GM12864 (cell line): ENCODE measurements around the gene KCNJ9.

Experiments
- DNase-seq: peaks from one replicate; pipeline ENCODE4 v3.0.0-alpha.2; 2011; ENCODE audit warnings: low read depth
- H3K4me3 ChIP-seq: 2 replicates; pipeline ENCODE4 v1.5.1; 2011; ENCODE audit warnings: mild to moderate bottlenecking, low read depth, low read length, control low read depth
- TF ChIP-seq, protein P1 (sequence below): IDR thresholded peaks from 2 replicates; pipeline ENCODE4 v1.5.1; 2011; ENCODE audit warnings: low read depth, mild to moderate bottlenecking, moderate library complexity, low read length, control low read depth, inconsistent platforms; ENCODE audit errors: missing control alignments

The KCNJ9 gene

GRCh38 chr1:160129966-160130365 lies 48.6 kb downstream of the KCNJ9 start:
- no peak for DNase-seq
- H3K4me3 ChIP-seq, result no peak overlapping the region
- TF ChIP-seq, protein P1, sequence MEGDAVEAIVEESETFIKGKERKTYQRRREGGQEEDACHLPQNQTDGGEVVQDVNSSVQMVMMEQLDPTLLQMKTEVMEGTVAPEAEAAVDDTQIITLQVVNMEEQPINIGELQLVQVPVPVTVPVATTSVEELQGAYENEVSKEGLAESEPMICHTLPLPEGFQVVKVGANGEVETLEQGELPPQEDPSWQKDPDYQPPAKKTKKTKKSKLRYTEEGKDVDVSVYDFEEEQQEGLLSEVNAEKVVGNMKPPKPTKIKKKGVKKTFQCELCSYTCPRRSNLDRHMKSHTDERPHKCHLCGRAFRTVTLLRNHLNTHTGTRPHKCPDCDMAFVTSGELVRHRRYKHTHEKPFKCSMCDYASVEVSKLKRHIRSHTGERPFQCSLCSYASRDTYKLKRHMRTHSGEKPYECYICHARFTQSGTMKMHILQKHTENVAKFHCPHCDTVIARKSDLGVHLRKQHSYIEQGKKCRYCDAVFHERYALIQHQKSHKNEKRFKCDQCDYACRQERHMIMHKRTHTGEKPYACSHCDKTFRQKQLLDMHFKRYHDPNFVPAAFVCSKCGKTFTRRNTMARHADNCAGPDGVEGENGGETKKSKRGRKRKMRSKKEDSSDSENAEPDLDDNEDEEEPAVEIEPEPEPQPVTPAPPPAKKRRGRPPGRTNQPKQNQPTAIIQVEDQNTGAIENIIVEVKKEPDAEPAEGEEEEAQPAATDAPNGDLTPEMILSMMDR, result no peak

GRCh38 chr1:160130486-160130885 lies 49.1 kb downstream of the KCNJ9 start:
- DNase-seq, result no peak
- TF ChIP-seq, protein P1, result no peak
- H3K4me3 ChIP-seq, result no peak overlapping the region

DNA sequence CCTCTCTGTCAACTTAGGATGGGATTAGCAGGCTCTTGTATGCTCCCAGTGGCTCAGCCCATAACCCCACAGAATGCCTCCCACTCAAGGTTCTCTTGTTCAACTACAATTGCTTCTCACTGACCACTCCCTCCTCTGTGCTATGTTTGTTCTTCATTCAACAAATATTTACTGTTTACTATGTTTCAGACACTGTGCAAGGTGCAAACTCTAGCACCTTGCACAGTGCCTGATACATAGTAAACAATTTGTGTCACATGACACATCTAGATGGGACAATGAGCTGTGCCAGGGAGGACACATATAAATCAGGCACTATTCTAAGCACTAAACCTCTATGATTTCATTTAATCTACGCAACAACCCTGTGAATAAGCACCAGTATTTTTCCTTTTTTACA lies 49.6 kb downstream of the KCNJ9 start:
- TF ChIP-seq, protein P1, result no peak
- DNase-seq, result no peak
- H3K4me3 ChIP-seq, result no peak overlapping the region

GRCh38 chr1:160131803-160132565 lies 50.6 kb downstream of the KCNJ9 start:
- DNase-seq, result no peak
- TF ChIP-seq, protein P1, result no peak
- no peak overlapping the region for H3K4me3 ChIP-seq

DNA sequence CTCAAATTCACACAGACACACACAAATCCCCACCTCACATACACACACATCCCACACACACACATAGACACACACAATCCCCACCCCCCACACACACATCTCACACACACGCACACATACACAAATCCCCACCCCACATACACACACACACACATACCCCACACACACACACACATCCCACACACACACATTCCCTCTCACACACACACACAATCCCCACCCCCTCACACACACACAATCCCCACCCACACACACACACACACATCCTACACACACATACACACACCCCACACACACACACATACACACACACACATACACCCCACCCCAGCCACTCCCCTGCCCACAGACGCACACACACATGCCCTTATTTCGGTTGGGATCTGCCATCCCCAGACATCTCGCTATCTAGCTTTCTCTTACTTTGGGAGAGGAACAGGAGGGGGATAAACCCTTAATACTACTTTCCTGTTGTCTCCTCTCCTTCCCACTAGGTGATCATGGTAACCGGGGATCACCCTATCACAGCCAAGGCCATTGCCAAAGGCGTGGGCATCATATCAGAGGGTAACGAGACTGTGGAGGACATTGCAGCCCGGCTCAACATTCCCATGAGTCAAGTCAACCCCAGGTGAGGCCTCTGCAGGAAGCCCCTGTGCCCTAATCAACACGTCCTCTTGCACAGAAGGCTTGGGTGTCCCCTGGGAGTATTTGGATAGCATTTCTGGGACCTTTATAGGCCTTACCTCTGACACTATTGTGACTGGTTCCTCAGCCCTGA lies 52.8 kb downstream of the KCNJ9 start:
- DNase-seq, result no peak

DNA sequence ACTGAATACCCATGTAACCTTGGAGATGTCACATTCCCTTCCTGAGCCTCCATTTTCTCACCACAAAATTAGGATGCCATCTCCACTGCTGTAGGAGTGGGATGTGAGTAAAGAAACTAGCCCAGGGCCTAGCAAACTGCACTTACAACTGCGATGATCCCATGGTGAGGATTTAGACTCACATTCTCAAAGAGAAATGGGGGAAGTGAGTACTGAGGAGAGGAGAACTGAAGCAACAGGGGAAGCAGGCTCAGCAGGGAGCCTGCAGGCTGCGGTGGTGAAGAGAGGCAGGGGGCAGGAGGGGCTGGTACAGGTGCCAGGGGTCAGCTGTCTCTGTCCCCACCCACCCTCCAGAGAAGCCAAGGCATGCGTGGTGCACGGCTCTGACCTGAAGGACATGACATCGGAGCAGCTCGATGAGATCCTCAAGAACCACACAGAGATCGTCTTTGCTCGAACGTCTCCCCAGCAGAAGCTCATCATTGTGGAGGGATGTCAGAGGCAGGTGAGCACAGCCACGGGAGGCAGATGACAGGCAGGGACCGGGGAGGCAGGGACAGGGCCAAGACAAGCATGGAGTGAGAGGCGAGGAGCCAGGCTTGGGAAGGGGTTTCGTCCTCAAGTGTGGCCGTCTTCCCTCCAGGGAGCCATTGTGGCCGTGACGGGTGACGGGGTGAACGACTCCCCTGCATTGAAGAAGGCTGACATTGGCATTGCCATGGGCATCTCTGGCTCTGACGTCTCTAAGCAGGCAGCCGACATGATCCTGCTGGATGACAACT lies 53.6 kb downstream of the KCNJ9 start:
- TF ChIP-seq, protein P1, result no peak
- DNase-seq, result no peak
- H3K4me3 ChIP-seq, result no peak overlapping the region

More for the DNA sequence above, 52.8 kb downstream of the KCNJ9 start:
- TF ChIP-seq, protein P1, result no peak
- H3K4me3 ChIP-seq, result no peak overlapping the region
